Rectal smooth muscle tissue (tissue), 1 donor: Measurements from ENCODE around the gene SDF2L1.

Experiments used
- H3K27ac ChIP-seq: one replicate; pipeline ENCODE4 v1.7.0; 2013; ENCODE audit warnings: low read depth, low read length, inconsistent platforms
- H3K27me3 ChIP-seq: one replicate; pipeline ENCODE4 v1.7.0; 2013; ENCODE audit warnings: low read length; ENCODE audit not compliant: control insufficient read depth, insufficient read depth
- H3K36me3 ChIP-seq: one replicate; pipeline ENCODE4 v1.7.0; 2013; ENCODE audit warnings: low read length; ENCODE audit not compliant: control insufficient read depth, insufficient read depth
- H3K4me1 ChIP-seq: one replicate; pipeline ENCODE4 v1.7.0; 2013; ENCODE audit warnings: low read length; ENCODE audit not compliant: control insufficient read depth, insufficient read depth
- H3K4me3 ChIP-seq: one replicate; pipeline ENCODE4 v1.7.0; 2013; ENCODE audit warnings: low read length
- H3K9ac ChIP-seq: one replicate; pipeline ENCODE4 v1.7.0; 2013; ENCODE audit warnings: low read length

SDF2L1 gene

DNA sequence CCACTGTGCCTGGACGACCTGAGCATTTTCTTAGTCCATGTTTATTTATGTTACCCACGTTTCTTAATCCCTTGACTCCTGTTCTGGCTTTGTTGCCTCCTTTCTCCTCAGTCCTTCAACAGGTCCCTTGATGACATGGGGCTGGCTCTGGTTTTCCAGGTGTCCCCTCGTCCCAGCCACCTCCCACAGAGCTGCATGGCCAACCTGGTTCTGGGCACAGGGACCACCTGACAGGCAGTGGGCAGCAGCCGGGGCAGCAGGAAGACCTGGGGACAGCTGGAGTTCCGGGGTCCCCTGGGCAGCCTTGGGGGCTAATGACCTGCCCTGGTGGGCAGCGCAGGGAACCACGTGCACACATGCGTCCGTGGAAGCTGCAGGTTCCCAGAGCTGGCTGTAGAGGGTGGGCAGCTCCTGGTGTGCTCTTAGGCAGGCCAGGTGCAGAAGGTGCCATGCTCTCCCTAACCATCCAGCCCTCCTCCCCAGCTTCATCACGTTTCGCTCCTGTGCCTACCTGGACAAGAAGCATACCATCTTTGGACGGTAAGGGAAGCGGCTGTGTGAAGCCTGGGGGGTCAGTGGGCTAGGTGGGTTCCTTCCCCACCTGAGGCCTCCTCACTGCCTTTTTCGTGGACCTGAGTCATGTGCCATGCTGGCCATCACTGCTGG, 51.4 kb downstream of the SDF2L1 start:
- Histone ChIP-seq H3K36me3 (peaks cover 24% of the 10 kb centered on the region), H3K27me3 (no peaks in the 10 kb centered on the region), H3K4me1 (peaks cover 2% of the 10 kb centered on the region), H3K9ac (no peak overlapping the region), H3K4me3 (no peak overlapping the region), H3K27ac (no peak overlapping the region)
